C4-2B (cell line): ENCODE data around the gene MYH16.

Experiments used
- ZFX ChIP-seq: fragments of 450-650 bp; IDR thresholded peaks from 2 replicates; pipeline ENCODE4 v1.6.1; 2017
- TF ChIP-seq, protein P1 (sequence below): fragments of 450-650 bp; conservative IDR thresholded peaks from 2 replicates; pipeline ENCODE4 v1.5.1; 2017; ENCODE audit warnings: mild to moderate bottlenecking

DNA sequence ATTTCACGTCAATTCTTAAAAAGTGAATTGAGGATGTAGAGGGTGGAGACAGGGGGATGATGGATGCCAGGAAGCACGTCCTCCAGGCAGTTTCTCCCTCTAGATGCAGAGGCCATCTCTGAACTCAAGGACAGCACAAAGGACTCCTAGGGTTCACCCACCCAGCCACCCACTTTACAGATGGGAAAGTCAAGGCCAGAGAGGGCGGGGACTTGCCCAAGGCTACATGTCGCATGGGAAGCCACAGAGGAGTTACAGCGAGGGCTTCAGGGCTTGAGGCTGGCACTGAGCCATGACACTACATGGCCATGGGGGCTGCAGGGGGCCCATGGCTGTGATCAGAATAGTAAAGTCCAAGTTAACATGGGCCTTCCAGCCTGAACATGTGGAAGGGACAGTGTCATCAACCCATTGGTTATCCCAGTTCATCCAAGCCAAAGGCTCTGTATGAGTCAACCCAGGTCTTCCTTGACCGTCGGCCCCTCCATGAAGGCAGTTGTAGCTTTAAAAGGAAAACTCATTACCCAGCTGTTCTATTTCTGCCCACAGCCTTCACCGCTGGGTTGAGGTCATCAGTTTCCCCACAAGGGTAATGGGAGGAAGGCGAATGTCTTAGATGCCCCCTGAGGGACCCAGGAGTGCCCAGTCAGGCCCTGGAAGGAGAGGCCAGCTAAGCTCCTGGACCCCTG, 40.4 kb upstream of the MYH16 start:
- TF ChIP-seq, protein P1, sequence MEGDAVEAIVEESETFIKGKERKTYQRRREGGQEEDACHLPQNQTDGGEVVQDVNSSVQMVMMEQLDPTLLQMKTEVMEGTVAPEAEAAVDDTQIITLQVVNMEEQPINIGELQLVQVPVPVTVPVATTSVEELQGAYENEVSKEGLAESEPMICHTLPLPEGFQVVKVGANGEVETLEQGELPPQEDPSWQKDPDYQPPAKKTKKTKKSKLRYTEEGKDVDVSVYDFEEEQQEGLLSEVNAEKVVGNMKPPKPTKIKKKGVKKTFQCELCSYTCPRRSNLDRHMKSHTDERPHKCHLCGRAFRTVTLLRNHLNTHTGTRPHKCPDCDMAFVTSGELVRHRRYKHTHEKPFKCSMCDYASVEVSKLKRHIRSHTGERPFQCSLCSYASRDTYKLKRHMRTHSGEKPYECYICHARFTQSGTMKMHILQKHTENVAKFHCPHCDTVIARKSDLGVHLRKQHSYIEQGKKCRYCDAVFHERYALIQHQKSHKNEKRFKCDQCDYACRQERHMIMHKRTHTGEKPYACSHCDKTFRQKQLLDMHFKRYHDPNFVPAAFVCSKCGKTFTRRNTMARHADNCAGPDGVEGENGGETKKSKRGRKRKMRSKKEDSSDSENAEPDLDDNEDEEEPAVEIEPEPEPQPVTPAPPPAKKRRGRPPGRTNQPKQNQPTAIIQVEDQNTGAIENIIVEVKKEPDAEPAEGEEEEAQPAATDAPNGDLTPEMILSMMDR, result no peak
- TF ChIP-seq ZFX, result no peak
